ENCODE data around the gene SBF2. TPM values are rescaled to one million over a fixed set of nuclear protein-coding genes. Genes with fewer than 3 reads are reported as not detected.
A peak's percentile ranks its signal among the peaks of the same experiment; 100 is the strongest.

Gene SBF2
- total and polyA plus RNA-seq, 2 donors (not counting 1 experiment from before 2014, with no cell fraction given), result 5.6 to 17.7 TPM

DNA sequence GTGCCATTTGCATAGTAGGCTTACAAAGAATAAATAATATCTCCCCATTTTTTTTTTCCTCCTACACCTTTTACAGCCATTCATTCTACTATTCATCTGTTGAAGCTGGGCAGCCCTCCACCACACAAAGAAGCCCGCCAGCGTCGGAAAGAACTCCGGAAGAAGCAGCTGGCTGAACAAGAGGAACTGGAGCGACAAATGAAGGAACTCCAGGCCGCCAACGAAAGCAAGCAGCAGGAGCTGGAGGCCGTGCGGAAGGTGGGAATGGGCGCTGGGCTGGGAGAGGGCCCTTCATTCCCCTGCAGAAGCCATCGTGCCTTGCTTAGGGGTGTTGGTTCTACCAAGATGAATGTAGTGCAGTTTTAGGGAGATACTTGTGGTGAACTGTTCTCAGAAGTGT is 561.6 kb downstream of the SBF2 start:
- Mint-ChIP-seq H3K27ac (peak overlapping the region; percentile 88), H3K27me3 (no peaks in the 10 kb centered on the region), H3K4me3 (no peak overlapping the region), H3K9me3 (ENCODE audit: insufficient read depth) (no peaks in the 10 kb centered on the region), H3K4me1 (peaks cover 82% of the 10 kb centered on the region)
- H2AFZ ChIP-seq (ENCODE audit: insufficient read depth, low read depth, low read length, poor library complexity, severe bottlenecking), result no peak overlapping the region
- no peak overlapping the region for H3K4me2 ChIP-seq (replicated peaks; ENCODE audit: low read depth, low read length, poor library complexity, severe bottlenecking)
- TF ChIP-seq, protein P1, sequence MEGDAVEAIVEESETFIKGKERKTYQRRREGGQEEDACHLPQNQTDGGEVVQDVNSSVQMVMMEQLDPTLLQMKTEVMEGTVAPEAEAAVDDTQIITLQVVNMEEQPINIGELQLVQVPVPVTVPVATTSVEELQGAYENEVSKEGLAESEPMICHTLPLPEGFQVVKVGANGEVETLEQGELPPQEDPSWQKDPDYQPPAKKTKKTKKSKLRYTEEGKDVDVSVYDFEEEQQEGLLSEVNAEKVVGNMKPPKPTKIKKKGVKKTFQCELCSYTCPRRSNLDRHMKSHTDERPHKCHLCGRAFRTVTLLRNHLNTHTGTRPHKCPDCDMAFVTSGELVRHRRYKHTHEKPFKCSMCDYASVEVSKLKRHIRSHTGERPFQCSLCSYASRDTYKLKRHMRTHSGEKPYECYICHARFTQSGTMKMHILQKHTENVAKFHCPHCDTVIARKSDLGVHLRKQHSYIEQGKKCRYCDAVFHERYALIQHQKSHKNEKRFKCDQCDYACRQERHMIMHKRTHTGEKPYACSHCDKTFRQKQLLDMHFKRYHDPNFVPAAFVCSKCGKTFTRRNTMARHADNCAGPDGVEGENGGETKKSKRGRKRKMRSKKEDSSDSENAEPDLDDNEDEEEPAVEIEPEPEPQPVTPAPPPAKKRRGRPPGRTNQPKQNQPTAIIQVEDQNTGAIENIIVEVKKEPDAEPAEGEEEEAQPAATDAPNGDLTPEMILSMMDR (IDR thresholded peaks at IDR 0.05), result no peak
- TF ChIP-seq EZH2 (IDR thresholded peaks at IDR 0.05; ENCODE audit: borderline replicate concordance, insufficient read depth, low read depth, low read length, poor library complexity, severe bottlenecking), result no peak
- no peak overlapping the region for H3K4me3 ChIP-seq (ENCODE audit: control extremely low read depth in 1 of 5, extremely low read depth in 1 of 5, insufficient read depth in 1 of 5, low read depth in 2 of 5, low read length in 4 of 5)
- intact Hi-C loops (cut with micrococcal nuclease), result no loop called here
- DNase-seq (no peak), ATAC-seq (ENCODE audit: low read depth) (no peak)
- peaks cover 74 to 75% of the 10 kb centered on the region in 2 donors for H3K4me1 ChIP-seq (ENCODE audit: control insufficient read depth in 2 of 2, insufficient read depth in 2 of 2, low read length in 2 of 2)
- ChIA-PET CTCF (interaction anchor here (0.6 to 11.3 kb wide), 5 partner anchors 13 to 120 kb away, joined by 3 to 111 read pairs (median 3); no protein-coding TSS in a partner anchor), POLR2A (interaction anchor here (0.7 to 2.0 kb wide), 2 partner anchors 12 to 418 kb away, joined by 3 to 9 read pairs; no protein-coding TSS in a partner anchor)
- no peaks in the 10 kb centered on the region for H3K27me3 ChIP-seq (replicated peaks in 1 of 4; ENCODE audit: control extremely low read depth in 1 of 4, control insufficient read depth in 3 of 4, insufficient read depth in 4 of 4, low read length in 3 of 4)
- WGBS (ENCODE audit: insufficient coverage), result 81% methylated on average over 11 of the region's 11 CpGs
- H4K20me1 ChIP-seq (ENCODE audit: control insufficient read depth, insufficient read depth, low read length, poor library complexity, severe bottlenecking), result no peaks in the 10 kb centered on the region
- H3K9ac ChIP-seq (ENCODE audit: low read length), result no peak overlapping the region
- H3K36me3 ChIP-seq (replicated peaks in 1 of 2; ENCODE audit: control extremely low read depth in 1 of 2, control insufficient read depth in 1 of 2, extremely low read depth in 1 of 2, insufficient read depth in 2 of 2, low read length in 1 of 2), result peaks cover 6 to 94% of the 10 kb centered on the region in 2 experiments
- peak overlapping the region; percentile 25 to 86 for H3K27ac ChIP-seq (ENCODE audit: low read length in 2 of 2)
- peaks cover 97% of the 10 kb centered on the region for H3K79me2 ChIP-seq (ENCODE audit: control insufficient read depth, insufficient read depth, low read length)
- peaks cover 3 to 5% (median 4%) of the 10 kb centered on the region in 3 donors for H3K9me3 ChIP-seq (ENCODE audit: control extremely low read depth in 1 of 3, control insufficient read depth in 2 of 3, insufficient read depth in 1 of 3, low read length in 2 of 3)

DNA sequence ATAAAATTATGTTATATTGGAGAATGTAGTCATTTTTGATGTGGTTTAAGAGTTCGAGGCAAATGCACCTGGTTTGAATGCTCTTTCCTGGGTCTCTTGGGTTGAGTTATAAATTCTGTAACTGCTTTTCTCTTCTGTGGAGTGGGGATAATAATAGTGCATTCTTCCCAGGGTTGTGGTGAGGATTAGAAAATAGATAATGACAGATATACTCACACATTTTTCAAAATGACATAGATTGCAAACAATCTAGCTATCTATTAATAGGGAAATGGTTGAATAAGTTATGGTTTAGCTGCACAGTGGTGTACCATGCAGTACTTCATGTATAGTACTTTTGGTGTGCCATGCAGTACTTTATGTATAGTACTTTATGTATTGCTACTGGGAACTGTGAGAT is 562.8 kb downstream of the SBF2 start:
- Histone ChIP-seq H3K4me1 (ENCODE audit: control insufficient read depth in 2 of 2, insufficient read depth in 2 of 2, low read length in 2 of 2) (peaks cover 73 to 74% of the 10 kb centered on the region in 2 donors), H2AFZ (ENCODE audit: insufficient read depth, low read depth, low read length, poor library complexity, severe bottlenecking) (no peak overlapping the region), H3K36me3 (replicated peaks in 1 of 2; ENCODE audit: control extremely low read depth in 1 of 2, control insufficient read depth in 1 of 2, extremely low read depth in 1 of 2, insufficient read depth in 2 of 2, low read length in 1 of 2) (peaks cover 6 to 91% of the 10 kb centered on the region in 2 experiments), H3K4me2 (replicated peaks; ENCODE audit: low read depth, low read length, poor library complexity, severe bottlenecking) (no peak overlapping the region), H3K4me3 (ENCODE audit: control extremely low read depth in 1 of 5, extremely low read depth in 1 of 5, insufficient read depth in 1 of 5, low read depth in 2 of 5, low read length in 4 of 5) (no peak overlapping the region), H3K9me3 (ENCODE audit: control extremely low read depth in 1 of 3, control insufficient read depth in 2 of 3, insufficient read depth in 1 of 3, low read length in 2 of 3) (peaks cover 3 to 5% (median 4%) of the 10 kb centered on the region in 3 donors), H4K20me1 (ENCODE audit: control insufficient read depth, insufficient read depth, low read length, poor library complexity, severe bottlenecking) (no peaks in the 10 kb centered on the region), H3K27me3 (replicated peaks in 1 of 4; ENCODE audit: control extremely low read depth in 1 of 4, control insufficient read depth in 3 of 4, insufficient read depth in 4 of 4, low read length in 3 of 4) (no peaks in the 10 kb centered on the region), H3K79me2 (ENCODE audit: control insufficient read depth, insufficient read depth, low read length) (peaks cover 98% of the 10 kb centered on the region), H3K9ac (ENCODE audit: low read length) (no peak overlapping the region), H3K27ac (ENCODE audit: low read length in 2 of 2) (peak overlapping the region in 1 of 2 donors; percentile 86)
- peak overlapping the region; percentile 82 for H3K27ac Mint-ChIP-seq
- POLR2A ChIA-PET, result no interaction called here
- CTCF ChIA-PET, result interaction anchor here (1.0 to 11.3 kb wide), 5 partner anchors 8 to 17 kb away, joined by 3 to 111 read pairs (median 3); no protein-coding TSS in a partner anchor
- peaks cover 78% of the 10 kb centered on the region for H3K4me1 Mint-ChIP-seq
- TF ChIP-seq, protein P1 (IDR thresholded peaks at IDR 0.05), result no peak
- no peak for TF ChIP-seq EZH2 (IDR thresholded peaks at IDR 0.05; ENCODE audit: borderline replicate concordance, insufficient read depth, low read depth, low read length, poor library complexity, severe bottlenecking)
- 13% methylated on average over 1 of the region's 1 CpG for WGBS (ENCODE audit: insufficient coverage)
- H3K9me3 Mint-ChIP-seq (ENCODE audit: insufficient read depth), result no peaks in the 10 kb centered on the region
- DNase-seq, result no peak
- no peak for ATAC-seq (ENCODE audit: low read depth)
- intact Hi-C loops (cut with micrococcal nuclease), result loop anchor here (1.0 kb wide), 1 partner anchor 8 kb away; no protein-coding TSS in a partner anchor
- H3K27me3 Mint-ChIP-seq, result no peaks in the 10 kb centered on the region
- no peak overlapping the region for H3K4me3 Mint-ChIP-seq

Measured in B cell (primary cell).